HG03139 (cell line): ENCODE measurements around the gene PRDM16.
"Not testable (repeated sequence)": the region's sequence is repeated elsewhere in the genome, so short reads cannot be mapped to it uniquely, and the experiment has no call there.

Experiments
- ATAC-seq: cut with Tn5 transposase; IDR thresholded peaks from one replicate; pipeline ENCODE4 v1.9.1; 2021; ENCODE audit not compliant: unreplicated experiment

PRDM16 gene

DNA sequence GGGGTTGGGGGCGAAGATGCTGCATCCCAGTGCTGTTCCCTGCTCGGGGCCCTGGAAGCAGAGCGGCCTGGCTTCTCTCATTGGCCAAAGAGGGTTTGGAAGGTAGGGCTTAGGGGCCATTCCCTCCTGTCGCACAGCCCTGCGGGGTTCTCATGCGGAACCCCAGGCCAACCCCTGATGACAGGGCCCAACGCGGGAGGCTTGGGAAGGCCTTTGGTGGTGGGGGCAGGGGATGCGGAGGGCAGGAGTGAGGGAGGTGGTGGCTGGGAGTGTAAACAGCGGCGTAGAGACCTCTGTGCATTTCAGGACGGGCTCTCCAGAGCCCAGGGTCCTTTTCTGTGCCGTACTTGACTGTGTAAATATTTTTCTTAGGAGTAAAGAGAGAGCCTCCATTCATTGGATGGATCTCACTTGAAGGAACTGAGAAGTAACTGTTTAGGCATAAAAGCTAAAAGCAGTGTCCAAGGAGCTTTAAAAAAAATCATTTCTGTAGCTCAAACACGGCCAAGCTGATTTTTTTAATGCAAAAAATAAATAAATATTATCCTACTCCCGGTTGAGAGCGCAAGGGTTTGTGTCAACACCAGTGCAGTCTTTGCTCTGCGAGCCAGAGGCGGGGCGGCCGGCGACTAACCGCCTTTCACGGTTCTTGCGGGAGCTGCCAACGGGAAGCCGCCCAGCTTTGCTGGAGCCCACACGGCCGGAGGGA is 169.1 kb downstream of the PRDM16 start:
- no peak for ATAC-seq

DNA sequence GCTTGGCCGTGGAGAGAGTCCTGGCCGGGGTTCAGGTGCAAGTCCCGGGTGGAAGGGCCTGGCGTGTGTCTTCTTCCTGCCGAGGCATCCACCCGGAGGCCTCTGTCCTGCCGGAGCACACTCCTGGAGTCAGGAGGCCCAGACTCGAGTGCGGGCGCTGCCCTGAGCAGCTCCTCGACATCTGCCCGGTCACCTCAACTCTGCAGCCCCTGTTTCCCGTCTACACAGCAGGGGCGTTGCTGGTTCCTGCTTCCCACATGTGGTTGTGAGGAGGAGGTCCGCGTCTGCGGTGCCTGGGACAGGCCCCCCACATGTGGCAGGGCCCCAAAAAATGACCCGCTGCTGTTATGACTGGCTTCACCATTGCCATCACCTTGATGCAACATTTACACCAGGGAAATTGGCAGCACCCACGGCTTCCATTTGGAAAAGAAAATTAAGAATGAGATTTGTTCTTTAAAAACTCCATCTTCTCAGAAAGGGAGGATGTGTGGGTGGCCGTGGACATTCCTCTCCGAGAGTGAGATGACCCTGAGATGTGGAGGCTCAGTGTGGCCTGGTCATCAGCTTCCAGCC is 169.8 kb downstream of the PRDM16 start:
- ATAC-seq, result no peak

DNA sequence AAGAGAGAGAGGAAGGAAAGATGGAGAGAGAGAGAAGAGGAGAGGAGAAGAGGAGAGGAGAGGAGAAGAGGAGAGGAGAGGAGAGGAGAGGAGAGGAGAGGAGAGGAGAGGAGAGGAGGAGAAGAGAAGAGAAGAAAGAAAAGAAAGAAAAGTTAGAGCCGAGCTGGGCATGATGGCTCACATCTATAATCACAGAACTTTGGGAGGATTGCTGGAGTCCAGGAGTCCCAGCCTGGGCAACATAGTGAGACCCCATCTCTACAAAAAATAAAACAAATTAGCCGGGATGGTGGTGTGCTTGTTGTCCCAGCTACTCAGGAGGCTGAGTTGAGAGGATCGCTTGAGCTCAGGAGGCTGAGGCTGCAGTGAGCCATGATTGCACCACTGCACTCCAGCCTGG is 171.0 kb downstream of the PRDM16 start:
- ATAC-seq, result not testable (repeated sequence)

- no peak for ATAC-seq
Observed at GRCh38 chr1:3240524-3241235, 171.7 kb downstream of the PRDM16 start.

GRCh38 chr1:3241236-3241550 is 172.2 kb downstream of the PRDM16 start:
- ATAC-seq, result no peak

DNA sequence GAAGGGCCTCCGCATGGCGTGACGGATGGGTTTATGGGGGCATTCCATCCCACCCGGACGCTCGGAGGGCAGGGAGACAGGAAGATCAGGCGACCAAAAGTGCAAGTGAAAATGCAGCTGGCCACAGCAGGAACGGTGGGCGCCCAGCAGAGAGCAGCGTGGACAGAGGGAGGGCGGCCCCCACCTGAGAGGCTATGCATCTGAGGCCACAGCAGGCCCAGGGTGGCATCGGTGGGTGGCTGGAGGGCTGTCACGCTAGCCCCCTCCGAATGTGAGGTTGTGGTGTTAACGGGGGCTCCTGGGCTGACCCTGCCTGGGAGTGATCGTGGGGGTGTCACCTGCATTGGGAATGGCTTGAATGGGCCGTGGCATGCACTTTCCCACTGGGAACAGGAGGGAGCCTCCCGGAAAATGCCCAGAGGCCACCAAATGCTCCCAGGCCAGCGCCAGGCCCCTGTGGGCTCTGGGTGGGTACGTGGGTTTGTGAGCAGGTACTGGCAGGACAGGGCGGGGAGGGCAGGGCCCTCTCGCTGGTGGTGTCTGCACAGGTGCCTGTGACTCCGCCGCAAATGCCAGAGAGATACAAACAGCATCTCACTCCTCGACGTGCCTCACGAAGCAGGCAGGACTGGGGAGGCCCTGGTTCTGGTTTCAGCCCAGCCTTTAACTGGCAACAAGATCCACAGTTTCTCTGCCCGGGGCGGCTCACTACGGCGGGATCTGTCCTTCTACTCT is 172.8 kb downstream of the PRDM16 start:
- no peak for ATAC-seq

DNA sequence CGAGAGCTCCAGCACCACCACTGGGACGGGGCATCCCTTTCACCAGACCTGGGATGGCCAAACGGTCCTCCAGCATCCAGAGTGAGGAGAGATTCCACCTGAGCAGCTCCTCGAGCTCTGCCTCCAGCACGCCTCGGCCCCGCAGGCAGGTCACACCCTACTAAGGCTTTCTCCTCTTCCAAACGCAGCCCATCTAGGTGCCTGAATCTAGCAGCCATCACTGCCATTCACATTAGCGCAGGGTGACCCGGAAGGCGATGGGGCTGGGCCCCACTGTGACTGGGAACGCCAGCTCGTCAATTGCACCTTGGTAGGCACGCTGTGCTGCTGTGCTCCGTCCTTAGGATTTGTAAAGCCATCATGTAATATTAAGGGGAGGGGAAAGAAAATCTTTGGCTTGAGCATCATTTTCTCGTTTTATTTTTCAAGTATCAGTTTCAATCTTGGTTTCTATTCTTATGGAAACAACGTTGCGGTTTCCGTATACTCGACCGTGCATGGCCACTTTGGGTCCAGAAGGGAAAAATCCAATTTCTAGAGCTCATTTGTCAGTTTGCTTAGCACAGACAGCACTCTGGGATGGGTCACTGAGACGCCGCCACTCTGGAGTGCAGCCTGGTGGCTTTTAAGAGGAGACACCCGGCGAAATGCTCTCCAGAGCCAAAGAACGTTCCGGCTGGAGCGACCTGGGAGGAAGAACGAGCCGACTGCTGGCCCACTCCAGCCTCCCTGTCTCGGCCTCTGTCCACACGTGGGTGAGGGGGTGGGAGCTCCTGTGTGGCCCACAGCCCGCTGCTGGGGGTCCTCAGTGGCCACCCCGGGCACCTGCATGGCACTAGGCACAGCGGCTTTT is 173.6 kb downstream of the PRDM16 start:
- ATAC-seq, result no peak

GRCh38 chr1:3243304-3243703 is 174.3 kb downstream of the PRDM16 start:
- ATAC-seq, result no peak

DNA sequence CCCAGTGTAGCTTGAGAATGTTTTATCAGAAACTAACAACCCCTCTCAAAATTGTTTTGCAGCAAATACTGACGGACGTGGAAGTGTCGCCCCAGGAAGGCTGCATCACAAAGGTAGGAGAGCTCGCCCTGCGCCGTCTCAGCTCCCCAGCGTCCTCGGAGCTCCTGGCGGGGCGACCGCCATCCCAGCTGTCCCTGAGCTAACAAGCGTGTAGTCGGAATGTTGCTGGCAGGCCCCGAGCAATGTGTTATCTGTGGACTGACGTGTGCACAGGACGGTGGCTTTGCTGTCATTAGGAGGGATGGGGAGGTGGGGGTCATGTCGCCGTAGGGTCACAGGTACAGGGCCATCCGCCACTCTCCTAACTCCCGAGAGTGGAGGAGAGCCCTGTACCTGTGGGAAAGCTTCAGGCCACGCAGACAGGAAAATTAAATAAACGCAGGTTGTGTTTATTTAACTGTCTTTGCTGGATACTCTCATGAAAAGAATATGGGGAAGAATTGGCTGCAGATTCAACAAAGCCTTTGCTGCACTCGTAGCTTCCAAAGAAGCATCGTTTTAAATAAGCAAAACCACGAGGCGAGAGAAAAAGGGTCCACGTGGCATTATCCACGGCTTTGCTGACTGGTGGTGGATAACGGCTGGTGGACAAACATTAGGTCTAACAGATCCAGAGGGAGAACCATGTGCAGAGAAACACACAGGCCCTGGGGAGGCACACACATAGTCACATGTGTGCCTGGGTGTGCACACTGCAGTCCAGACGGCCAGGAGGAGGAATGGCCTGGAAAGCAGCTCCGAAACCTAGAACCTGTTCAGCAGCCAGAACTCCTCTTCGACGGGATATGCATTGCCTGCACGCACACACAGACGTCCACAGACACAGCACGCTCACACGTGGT is 175.3 kb downstream of the PRDM16 start:
- no peak for ATAC-seq

DNA sequence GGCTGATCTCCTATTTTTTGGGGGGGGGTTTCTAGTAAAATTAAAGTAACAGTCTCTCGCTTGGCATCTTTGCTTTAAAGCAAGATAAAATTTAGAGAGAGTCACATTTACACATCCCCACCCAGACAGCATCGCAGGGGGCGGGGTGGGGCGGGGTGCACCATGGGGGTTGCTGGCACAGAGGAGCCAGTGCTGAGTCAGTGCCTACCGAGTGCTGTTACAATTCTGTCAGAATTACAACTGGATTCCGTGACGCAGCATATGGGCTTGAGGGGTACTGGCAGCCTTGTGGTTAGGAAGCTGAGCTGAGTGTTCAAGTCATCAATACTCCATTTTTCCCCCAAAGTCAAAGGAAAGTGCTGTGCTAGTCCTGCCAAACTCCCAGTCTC is 175.9 kb downstream of the PRDM16 start:
- no peak for ATAC-seq

- no peak for ATAC-seq
Observed at GRCh38 chr1:3245344-3245743, 176.3 kb downstream of the PRDM16 start.

DNA sequence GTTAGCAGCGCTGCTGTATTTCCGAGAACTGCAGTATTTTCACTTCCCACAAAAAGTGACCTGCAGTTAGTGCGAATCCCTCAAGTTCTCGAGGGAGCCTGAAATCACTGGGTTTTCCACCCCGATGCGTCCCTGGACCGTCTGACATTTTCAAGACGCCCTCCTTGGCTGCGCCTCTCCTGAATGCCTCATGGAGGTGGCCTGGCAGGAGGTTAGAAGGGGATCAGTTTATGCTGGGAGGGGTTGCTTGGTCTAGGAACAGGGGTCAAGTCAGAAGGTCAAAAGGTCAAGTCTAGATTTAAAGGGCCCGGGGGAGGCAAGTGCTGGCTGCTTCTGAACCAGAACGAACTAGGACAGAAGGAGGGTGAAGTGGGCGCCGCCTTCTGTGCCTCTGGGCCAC is 176.8 kb downstream of the PRDM16 start:
- ATAC-seq, result no peak

- ATAC-seq, result no peak
Observed at GRCh38 chr1:3246251-3246650, 177.2 kb downstream of the PRDM16 start.

- ATAC-seq, result no peak
Observed at GRCh38 chr1:3247521-3248121, 178.6 kb downstream of the PRDM16 start.

DNA sequence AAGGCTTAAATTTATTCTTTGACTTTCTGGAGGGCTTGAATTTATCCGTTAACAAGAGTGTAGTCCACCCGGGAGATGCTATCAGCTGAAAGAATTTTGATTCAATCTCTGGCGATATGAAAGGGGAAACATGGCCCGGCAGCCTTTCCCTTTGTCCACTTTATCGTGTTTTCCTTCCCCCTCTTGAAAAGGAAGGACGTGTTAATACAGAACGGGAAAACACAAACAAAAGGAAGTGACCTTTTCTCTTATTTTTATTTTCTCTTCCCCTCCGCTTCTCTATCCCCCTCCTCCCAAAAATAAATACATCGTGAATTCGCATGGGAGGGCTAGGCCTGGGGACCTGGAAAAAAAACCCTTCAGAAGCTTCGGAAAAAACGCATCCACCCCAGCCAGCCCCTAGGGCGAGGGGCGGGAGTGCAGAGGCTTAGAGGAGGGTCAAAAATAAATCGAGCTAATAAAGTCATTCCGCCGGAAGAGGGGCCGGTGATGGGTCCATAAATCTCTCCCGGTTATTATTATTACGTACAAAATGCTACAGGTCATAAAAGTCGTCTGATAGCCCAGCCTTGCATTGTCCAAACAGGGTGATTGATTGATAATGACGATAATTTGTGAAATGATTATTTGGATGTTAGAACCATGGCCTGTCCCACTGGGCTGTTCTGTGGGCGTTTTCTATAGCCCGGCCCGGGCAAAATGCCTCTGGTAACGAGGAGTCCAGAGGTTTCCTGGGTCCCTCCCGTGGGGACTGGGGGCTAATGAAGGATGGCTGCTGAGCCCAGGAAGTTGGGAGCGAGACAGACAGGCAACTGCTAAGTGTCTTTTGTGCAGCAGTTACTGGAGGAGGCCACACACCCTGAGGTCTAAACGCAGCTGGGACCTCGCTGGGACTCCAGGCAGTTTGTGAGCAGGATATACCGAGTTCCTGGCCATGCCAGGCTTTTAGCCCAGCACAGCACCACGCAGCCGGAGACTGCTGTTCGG is 179.4 kb downstream of the PRDM16 start:
- ATAC-seq, result no peak

DNA sequence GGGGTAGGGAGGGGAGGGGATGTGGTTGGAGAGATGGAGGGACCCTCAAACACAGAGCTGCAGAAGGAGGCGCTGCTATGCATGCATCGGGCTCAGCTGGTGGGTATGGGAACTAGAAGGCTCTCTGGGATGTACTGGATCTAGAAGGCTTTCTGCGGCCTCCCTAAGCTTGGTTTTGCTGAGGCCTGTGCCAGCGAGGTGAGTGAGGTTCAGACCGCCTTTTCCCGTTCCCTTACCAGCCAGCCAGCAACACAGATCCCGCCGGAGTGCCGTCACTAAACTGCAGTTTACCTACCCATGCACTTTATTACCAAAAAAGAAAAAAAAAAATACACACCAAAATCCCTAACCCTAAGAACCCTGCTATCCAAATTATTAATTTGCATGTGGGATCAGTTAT is 180.2 kb downstream of the PRDM16 start:
- no peak for ATAC-seq

DNA sequence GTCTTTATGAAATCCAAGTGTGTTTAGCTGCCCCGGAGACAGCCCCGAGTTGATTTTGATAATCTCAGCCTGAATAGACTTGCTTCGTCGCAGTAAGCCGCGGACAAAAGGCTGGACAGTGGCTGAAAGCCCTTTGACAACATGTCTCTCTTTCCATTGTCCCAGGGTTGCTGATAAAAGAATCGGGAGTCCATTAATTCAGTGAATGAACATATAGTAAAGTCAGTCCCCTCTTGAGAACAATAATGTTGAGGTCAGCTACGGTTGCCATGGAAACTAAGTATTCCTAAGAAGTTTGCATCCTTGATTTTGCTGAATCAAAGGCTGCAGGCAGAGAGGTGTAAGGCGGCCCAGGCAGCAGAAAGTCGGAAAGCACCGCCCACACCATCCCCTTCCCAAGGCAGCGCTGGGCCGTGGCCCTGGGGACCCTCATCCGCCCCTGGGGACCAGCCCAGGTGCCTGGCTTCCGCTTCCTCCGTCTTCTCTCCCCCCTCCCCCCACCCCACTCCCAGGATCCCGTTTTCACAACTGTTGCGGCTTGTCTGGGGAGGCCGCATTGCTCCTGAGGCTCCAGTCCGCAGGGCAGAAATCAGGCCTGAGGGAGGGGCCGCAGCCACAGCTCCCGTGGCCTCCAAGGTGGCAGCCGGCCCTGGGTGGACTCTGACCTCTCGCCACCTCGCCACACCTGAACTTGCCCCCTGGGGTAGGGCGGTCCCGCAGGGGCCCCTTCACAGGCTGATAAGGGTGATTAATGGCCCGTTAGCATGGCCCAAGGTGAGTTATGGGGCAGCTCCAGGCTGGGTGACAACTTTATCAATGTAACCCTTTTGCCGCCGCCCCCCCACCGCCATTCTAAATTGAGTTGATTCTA is 180.9 kb downstream of the PRDM16 start:
- no peak for ATAC-seq
